ENCODE measurements around the gene PPP2CA. TPM values are rescaled to one million over a fixed set of nuclear protein-coding genes. Genes with fewer than 3 reads are reported as not detected.

The PPP2CA gene
- total and polyA plus RNA-seq, 9 of the 15 experiments (the other 6 are each of a cell fraction or from before 2014, with no cell fraction given): 23.0 to 257 (median 109) TPM

- Histone ChIP-seq H3K9ac (ENCODE audit: insufficient read depth in 1 of 2, low read depth in 2 of 2, low read length in 2 of 2) (no peak overlapping the region), H3K27ac (ENCODE audit: extremely low read depth, low read depth, low read length) (no peak overlapping the region), H3K4me1 (replicated peaks in 1 of 2; ENCODE audit: control insufficient read depth in 2 of 2, insufficient read depth in 2 of 2, low read length in 2 of 2) (no peaks in the 10 kb centered on the region), H3K9me1 (ENCODE audit: control insufficient read depth, insufficient read depth, low read length) (no peaks in the 10 kb centered on the region), H3K4me3 (no peak overlapping the region), H2AFZ (ENCODE audit: low read depth, low read length) (no peak overlapping the region), H3K79me2 (ENCODE audit: control insufficient read depth, insufficient read depth, low read length) (peaks cover 30% of the 10 kb centered on the region), H3K9me3 (replicated peaks; ENCODE audit: control insufficient read depth, insufficient read depth, low read depth, low read length) (no peaks in the 10 kb centered on the region), H3K4me2 (ENCODE audit: insufficient read depth, low read length) (no peak overlapping the region), H3K36me3 (ENCODE audit: control insufficient read depth, insufficient read depth, low read length) (peaks cover 87% of the 10 kb centered on the region), H4K20me1 (replicated peaks; ENCODE audit: control insufficient read depth, insufficient read depth, low read length) (no peaks in the 10 kb centered on the region), H3K27me3 (ENCODE audit: control insufficient read depth in 2 of 2, insufficient read depth in 2 of 2, low read length in 2 of 2) (no peaks in the 10 kb centered on the region)
- ATAC-seq: no peak
- BruUV-seq (replicated peaks): no TSS peak
- 96% methylated on average over 6 of the region's 6 CpGs for WGBS (ENCODE audit: insufficient coverage, low coverage, missing lambda C conversion rate)
- in situ Hi-C loops (cut with MboI) (no loop called here), intact Hi-C loops (cut with micrococcal nuclease) (no loop called here)
- no peak for DNase-seq (ENCODE audit: extremely low read depth in 1 of 4, low spot score in 3 of 4)
- POLR2A ChIA-PET: interaction anchor here (0.6 to 4.4 kb wide), 11 partner anchors 9 to 434 kb away, joined by 3 to 22 read pairs (median 4); partner anchors contain the start of gene SKP1
- no peak for FAIRE-seq
- TF ChIP-seq ZBED1 (IDR thresholded peaks at IDR 0.05): no peak
- TF ChIP-seq CEBPG (CRISPR knock-in tag; IDR thresholded peaks at IDR 0.05): no peak
- 0 out of 4 replicates have a peak, but pooled peaks of 1 of the 2 experiments have one; percentile 20 for TF ChIP-seq CEBPG (tag; conservative IDR thresholded peaks at IDR 0.05 in 1 of 2, IDR thresholded peaks at IDR 0.05 in 1 of 2)
- TF ChIP-seq SREBF2 (CRISPR knock-in tag; IDR thresholded peaks at IDR 0.05): no peak
- TF ChIP-seq, protein P1, sequence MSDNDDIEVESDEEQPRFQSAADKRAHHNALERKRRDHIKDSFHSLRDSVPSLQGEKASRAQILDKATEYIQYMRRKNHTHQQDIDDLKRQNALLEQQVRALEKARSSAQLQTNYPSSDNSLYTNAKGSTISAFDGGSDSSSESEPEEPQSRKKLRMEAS (CRISPR knock-in tag; IDR thresholded peaks at IDR 0.05): no peak
- no peak for TF ChIP-seq YBX1 (IDR thresholded peaks at IDR 0.05)
- TF ChIP-seq CREB5 (CRISPR knock-in tag; IDR thresholded peaks at IDR 0.05): no peak
- TF ChIP-seq, protein P2, sequence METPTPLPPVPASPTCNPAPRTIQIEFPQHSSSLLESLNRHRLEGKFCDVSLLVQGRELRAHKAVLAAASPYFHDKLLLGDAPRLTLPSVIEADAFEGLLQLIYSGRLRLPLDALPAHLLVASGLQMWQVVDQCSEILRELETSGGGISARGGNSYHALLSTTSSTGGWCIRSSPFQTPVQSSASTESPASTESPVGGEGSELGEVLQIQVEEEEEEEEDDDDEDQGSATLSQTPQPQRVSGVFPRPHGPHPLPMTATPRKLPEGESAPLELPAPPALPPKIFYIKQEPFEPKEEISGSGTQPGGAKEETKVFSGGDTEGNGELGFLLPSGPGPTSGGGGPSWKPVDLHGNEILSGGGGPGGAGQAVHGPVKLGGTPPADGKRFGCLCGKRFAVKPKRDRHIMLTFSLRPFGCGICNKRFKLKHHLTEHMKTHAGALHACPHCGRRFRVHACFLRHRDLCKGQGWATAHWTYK (CRISPR knock-in tag; IDR thresholded peaks at IDR 0.05): no peak
- CTCF ChIA-PET (ENCODE audit: low intra/inter-chr PET ratio): no interaction called here
These were observed 64.1 kb downstream of the PPP2CA start for GRCh38 chr5:134161513-134162395.

Measured in K562 (cell line).